IPS-18a (cell line): Measurements from ENCODE around the gene RAPGEF2.

Experiments
- H3K27ac ChIP-seq: one replicate; pipeline ENCODE4 v1.5.1; 2013; ENCODE audit warnings: low read length
- H3K27me3 ChIP-seq: one replicate; pipeline ENCODE4 v1.6.1; 2013; ENCODE audit warnings: mild to moderate bottlenecking, low read length; ENCODE audit not compliant: control insufficient read depth, insufficient read depth
- H3K36me3 ChIP-seq: one replicate; pipeline ENCODE4 v1.6.1; 2013; ENCODE audit warnings: low read depth, low read length; ENCODE audit not compliant: control insufficient read depth
- H3K4me1 ChIP-seq: one replicate; pipeline ENCODE4 v1.6.1; 2013; ENCODE audit warnings: low read depth, low read length; ENCODE audit not compliant: control insufficient read depth
- H3K4me3 ChIP-seq: one replicate; pipeline ENCODE4 v1.5.1; 2013; ENCODE audit warnings: low read length
- H3K9ac ChIP-seq: one replicate; pipeline ENCODE4 v1.6.1; 2013; ENCODE audit warnings: mild to moderate bottlenecking, low read length, moderate library complexity
- H3K9me3 ChIP-seq: one replicate; pipeline ENCODE4 v1.6.1; 2013; ENCODE audit warnings: low read depth, low read length; ENCODE audit not compliant: control insufficient read depth

Gene RAPGEF2

DNA sequence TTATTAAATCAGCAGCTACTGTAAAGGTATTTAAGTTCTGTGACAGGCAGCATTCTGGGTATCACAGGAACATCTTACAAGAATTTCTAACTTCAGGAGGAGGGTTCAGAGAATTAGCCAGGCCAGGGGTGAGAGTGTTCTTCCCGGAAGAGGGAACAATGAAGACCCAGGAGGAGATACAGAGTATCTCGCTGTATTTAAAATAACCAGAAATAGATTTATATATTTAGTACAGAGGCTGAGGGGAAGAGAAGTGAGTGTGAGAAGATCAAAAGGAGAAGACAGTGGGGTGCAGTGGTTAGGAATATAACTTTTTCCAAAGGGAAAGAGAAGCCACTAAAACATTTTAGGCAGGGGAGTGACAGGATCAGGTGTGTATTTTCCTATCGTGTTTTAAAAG is 186.8 kb downstream of the RAPGEF2 start:
- Histone ChIP-seq H3K27me3 (no peaks in the 10 kb centered on the region), H3K27ac (no peak overlapping the region), H3K4me1 (no peaks in the 10 kb centered on the region)

DNA sequence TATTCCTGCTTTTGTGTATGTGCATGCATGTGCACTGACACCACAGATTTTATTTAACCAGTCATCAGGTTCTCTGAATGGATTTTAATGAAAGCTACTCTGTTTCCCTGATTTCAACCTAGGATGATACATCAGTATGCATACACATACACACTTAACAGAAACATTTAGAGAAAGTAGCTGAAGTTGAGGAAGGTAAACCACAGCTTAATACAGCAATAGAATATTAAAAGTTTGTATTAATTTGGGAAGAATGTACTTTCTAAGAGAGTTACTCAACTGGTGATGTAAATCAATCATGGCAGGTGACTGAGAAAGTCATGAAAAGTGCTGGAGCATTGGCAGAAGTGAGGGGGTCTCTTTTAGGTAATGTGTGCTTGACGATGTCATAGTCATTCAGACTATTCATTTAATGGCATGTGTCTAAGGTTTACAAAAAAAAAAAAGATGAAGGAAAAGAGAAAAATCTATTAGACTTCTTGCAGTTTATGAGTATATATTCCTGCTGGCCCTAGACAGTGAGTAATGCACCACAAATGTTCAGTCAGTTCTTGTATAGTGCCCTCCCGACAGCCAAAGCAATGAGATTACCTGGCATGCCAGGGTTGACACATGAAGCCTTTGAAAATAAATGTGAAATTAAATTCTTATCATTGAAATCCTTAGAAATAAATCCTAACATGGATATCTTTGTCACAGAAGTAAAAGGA is 187.6 kb downstream of the RAPGEF2 start:
- Histone ChIP-seq H3K9ac (no peak overlapping the region), H3K36me3 (no peaks in the 10 kb centered on the region), H3K4me3 (no peak overlapping the region)

More for the DNA sequence above, 186.8 kb downstream of the RAPGEF2 start:
- H3K4me3 ChIP-seq = no peak overlapping the region
- no peak overlapping the region for H3K9ac ChIP-seq
- no peaks in the 10 kb centered on the region for H3K36me3 ChIP-seq
- H3K9me3 ChIP-seq = no peaks in the 10 kb centered on the region

GRCh38 chr4:159291176-159291575 is 188.3 kb downstream of the RAPGEF2 start:
- no peaks in the 10 kb centered on the region for H3K9me3 ChIP-seq
- H3K4me3 ChIP-seq = no peak overlapping the region
- no peak overlapping the region for H3K27ac ChIP-seq
- H3K9ac ChIP-seq = no peak overlapping the region
- no peaks in the 10 kb centered on the region for H3K27me3 ChIP-seq
- no peaks in the 10 kb centered on the region for H3K36me3 ChIP-seq
- no peaks in the 10 kb centered on the region for H3K4me1 ChIP-seq

More for the DNA sequence above, 187.6 kb downstream of the RAPGEF2 start:
- Histone ChIP-seq H3K4me1 (no peaks in the 10 kb centered on the region), H3K9me3 (no peaks in the 10 kb centered on the region), H3K27me3 (no peaks in the 10 kb centered on the region), H3K27ac (no peak overlapping the region)

GRCh38 chr4:159292137-159292896 is 189.4 kb downstream of the RAPGEF2 start:
- Histone ChIP-seq H3K9ac (no peak overlapping the region), H3K27ac (no peak overlapping the region), H3K36me3 (no peaks in the 10 kb centered on the region), H3K9me3 (no peaks in the 10 kb centered on the region), H3K4me1 (no peaks in the 10 kb centered on the region), H3K4me3 (no peak overlapping the region), H3K27me3 (no peaks in the 10 kb centered on the region)

GRCh38 chr4:159293811-159294515 is 191.1 kb downstream of the RAPGEF2 start:
- H3K4me1 ChIP-seq = no peaks in the 10 kb centered on the region
- H3K36me3 ChIP-seq = no peaks in the 10 kb centered on the region
- H3K4me3 ChIP-seq = no peak overlapping the region
- no peak overlapping the region for H3K27ac ChIP-seq
- H3K9me3 ChIP-seq = no peaks in the 10 kb centered on the region
- H3K9ac ChIP-seq = no peak overlapping the region
- H3K27me3 ChIP-seq = no peaks in the 10 kb centered on the region

DNA sequence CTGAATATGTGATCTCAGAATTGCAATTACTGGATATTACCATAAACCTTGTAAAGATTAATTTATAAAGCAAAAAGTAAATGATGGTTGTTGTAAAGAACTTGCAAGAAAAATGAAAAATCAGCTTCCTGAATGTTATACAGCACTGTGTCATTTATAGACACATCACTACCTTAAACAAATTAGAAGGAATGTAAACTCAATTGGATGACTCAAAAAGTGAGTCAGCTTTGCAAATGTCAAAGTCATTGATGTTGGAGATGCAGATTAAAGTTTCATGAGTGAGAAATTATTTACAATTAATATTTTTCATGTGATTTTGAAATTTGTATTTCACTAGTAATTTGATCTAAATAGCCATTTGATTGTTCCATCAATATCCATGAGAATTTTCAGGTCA is 193.2 kb downstream of the RAPGEF2 start:
- Histone ChIP-seq H3K9ac (no peak overlapping the region), H3K4me1 (no peaks in the 10 kb centered on the region), H3K36me3 (no peaks in the 10 kb centered on the region), H3K9me3 (no peaks in the 10 kb centered on the region), H3K4me3 (no peak overlapping the region), H3K27ac (no peak overlapping the region), H3K27me3 (no peaks in the 10 kb centered on the region)

DNA sequence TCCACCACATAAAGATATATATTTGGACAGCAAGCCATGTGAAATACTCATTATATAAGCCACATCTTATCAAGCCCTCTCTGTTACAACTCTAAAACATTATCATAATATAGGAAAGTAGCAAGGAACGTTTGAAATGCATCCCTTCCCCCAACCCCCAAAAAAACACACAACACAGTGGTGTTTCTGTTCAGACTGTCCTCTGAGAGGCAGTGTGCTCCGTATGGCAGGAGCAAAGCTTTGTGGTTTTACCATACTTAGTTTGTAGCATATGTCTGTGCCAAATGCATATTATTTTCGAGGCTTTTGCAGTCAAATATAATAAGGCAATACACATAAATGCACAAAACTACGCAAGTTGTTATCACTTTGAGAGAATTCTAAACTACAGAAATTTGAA is 194.2 kb downstream of the RAPGEF2 start:
- Histone ChIP-seq H3K27ac (no peak overlapping the region), H3K9me3 (no peaks in the 10 kb centered on the region), H3K4me3 (no peak overlapping the region), H3K4me1 (no peaks in the 10 kb centered on the region), H3K27me3 (no peaks in the 10 kb centered on the region), H3K9ac (no peak overlapping the region), H3K36me3 (no peaks in the 10 kb centered on the region)

GRCh38 chr4:159298502-159298901 is 195.6 kb downstream of the RAPGEF2 start:
- Histone ChIP-seq H3K27me3 (no peaks in the 10 kb centered on the region), H3K4me3 (no peak overlapping the region), H3K4me1 (no peaks in the 10 kb centered on the region), H3K9ac (no peak overlapping the region), H3K9me3 (no peaks in the 10 kb centered on the region), H3K27ac (no peak overlapping the region), H3K36me3 (no peaks in the 10 kb centered on the region)

GRCh38 chr4:159303435-159303834 is 200.6 kb downstream of the RAPGEF2 start:
- Histone ChIP-seq H3K9ac (no peak overlapping the region), H3K4me3 (no peak overlapping the region)

GRCh38 chr4:159305129-159305528 is 202.2 kb downstream of the RAPGEF2 start:
- Histone ChIP-seq H3K9ac (no peak overlapping the region), H3K4me3 (no peak overlapping the region), H3K4me1 (peaks cover 17% of the 10 kb centered on the region), H3K9me3 (no peaks in the 10 kb centered on the region), H3K27ac (no peak overlapping the region), H3K27me3 (no peaks in the 10 kb centered on the region), H3K36me3 (no peaks in the 10 kb centered on the region)

More at GRCh38 chr4:159303435-159303834, 200.6 kb downstream of the RAPGEF2 start:
- H3K4me1 ChIP-seq = peaks cover 7% of the 10 kb centered on the region
- no peaks in the 10 kb centered on the region for H3K9me3 ChIP-seq
- no peaks in the 10 kb centered on the region for H3K36me3 ChIP-seq
- no peaks in the 10 kb centered on the region for H3K27me3 ChIP-seq
- no peak overlapping the region for H3K27ac ChIP-seq

DNA sequence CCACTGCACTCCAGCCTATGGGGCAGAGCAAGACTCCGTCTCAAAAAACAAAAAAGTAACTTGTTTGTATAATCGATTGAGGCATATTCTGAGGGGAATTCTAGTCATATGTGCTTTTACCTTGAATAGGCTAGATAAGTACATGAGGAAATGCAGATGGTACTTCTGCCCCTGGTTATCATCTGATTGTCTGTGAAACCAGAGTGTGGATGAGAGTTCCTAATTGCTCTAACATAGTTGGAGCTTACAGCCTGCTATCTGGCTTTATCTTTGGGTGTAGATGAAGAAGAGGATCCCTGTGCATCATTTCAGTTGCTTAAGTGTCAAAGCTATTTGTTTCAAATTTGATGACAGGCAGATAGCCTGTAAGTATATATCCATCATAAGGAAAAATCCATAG is 205.1 kb downstream of the RAPGEF2 start:
- Histone ChIP-seq H3K9ac (no peak overlapping the region), H3K27ac (no peak overlapping the region), H3K4me1 (peaks cover 17% of the 10 kb centered on the region), H3K4me3 (no peak overlapping the region), H3K9me3 (no peaks in the 10 kb centered on the region), H3K27me3 (no peaks in the 10 kb centered on the region), H3K36me3 (no peaks in the 10 kb centered on the region)
